Right atrium auricular region (tissue), 2 donors: ENCODE results near the gene VEGFB. TPM values are rescaled to one million over a fixed set of nuclear protein-coding genes. Genes with fewer than 3 reads are reported as not detected.

Source experiments
- DNase-seq: peaks from one replicate; pipeline ENCODE4 v3.0.0-alpha.2; 2019; ENCODE audit warnings: low spot score
- H3K27ac ChIP-seq, 2 donors: fragments of 200-600 bp; sonication (generic); 1 replicate in 1 of 2; 2 replicates in 1 of 2; pipeline ENCODE4 v1.5.1; 2016 to 2019
- H3K27me3 ChIP-seq, 2 donors: fragments of 200-600 bp; sonication (generic); one replicate each; pipeline versions ENCODE4 v1.5.1 to v1.6.0; 2017 to 2019
- H3K36me3 ChIP-seq: fragments of 200-600 bp; sonication (generic); one replicate; pipeline ENCODE4 v1.5.1; 2016
- H3K4me1 ChIP-seq, 2 donors: fragments of 200-600 bp; sonication (generic); one replicate each; pipeline versions ENCODE4 v1.5.1 to v1.6.0; 2017 to 2019
- H3K4me3 ChIP-seq, 2 donors: fragments of 200-600 bp; sonication (generic); 1 replicate in 1 of 2; 2 replicates in 1 of 2; pipeline ENCODE4 v1.5.1; 2017 to 2019; ENCODE audit warnings: mild to moderate bottlenecking in 1 of 2, moderate library complexity in 1 of 2
- H3K9me3 ChIP-seq, 2 donors: fragments of 200-600 bp; sonication (generic); one replicate each; pipeline ENCODE4 v1.5.1; 2019
- total RNA-seq, 2 donors: library from RNA; depleted of rRNA; stranded (reverse); fragments of >200 nt; gene quantifications; one replicate each; pipeline ENCODE4 v1.1.0, GENCODE V29; 2016
- TF ChIP-seq, protein P1 (sequence below), 2 donors: fragments of 200-600 bp; sonication (generic); IDR thresholded peaks; one replicate each; pipeline ENCODE4 v1.5.1; 2019; ENCODE audit warnings: antibody characterized with exemption in 2 of 2

Gene VEGFB
- total RNA-seq, 2 donors from 2014 or later = 153 to 201 TPM

DNA sequence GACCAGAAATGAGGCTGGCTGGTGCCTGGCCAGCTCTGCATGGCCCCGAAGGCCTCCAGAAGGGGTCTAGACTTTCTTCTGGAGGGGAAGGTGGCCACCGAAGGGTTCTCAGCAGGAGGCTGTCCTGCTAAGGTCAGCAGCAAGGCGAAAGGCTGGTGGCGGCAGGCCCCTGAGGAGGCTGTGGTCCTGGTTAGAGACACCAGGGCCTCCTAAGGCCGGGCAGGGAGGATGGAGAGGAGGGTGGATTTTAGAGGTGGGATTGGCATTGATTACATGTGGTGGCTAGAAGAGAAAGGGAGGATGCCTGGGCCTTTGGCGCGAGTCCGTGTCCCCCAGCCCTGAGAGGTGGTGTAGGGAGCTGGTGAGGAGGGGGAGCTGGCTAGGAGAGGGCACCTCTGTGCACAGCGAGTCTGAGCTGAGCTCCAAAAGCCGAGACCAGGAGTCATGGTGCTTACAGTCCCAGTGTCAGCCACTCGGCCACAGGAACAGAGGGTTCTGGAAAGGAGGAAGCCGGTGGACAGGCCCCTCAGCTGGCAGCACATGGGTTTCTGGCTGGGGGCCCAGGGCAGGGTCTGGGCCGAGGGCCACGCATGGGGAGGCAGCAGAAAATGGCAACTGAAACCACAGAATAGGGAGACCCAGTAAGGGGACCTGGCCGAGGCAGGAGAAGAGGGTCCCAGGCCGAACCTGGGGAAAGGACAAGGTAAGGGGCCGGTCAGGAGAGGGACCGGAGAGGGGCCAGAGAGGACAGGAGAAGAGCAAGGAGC lies 25.4 kb upstream of the VEGFB start:
- Histone ChIP-seq H3K36me3 (peaks cover 20% of the 10 kb centered on the region), H3K27ac (peak overlapping the region; percentile 84 to 92), H3K4me3 (no peak overlapping the region), H3K4me1 (peaks cover 0 to 38% of the 10 kb centered on the region in 2 donors), H3K27me3 (no peaks in the 10 kb centered on the region), H3K9me3 (no peaks in the 10 kb centered on the region)
- TF ChIP-seq, protein P1, sequence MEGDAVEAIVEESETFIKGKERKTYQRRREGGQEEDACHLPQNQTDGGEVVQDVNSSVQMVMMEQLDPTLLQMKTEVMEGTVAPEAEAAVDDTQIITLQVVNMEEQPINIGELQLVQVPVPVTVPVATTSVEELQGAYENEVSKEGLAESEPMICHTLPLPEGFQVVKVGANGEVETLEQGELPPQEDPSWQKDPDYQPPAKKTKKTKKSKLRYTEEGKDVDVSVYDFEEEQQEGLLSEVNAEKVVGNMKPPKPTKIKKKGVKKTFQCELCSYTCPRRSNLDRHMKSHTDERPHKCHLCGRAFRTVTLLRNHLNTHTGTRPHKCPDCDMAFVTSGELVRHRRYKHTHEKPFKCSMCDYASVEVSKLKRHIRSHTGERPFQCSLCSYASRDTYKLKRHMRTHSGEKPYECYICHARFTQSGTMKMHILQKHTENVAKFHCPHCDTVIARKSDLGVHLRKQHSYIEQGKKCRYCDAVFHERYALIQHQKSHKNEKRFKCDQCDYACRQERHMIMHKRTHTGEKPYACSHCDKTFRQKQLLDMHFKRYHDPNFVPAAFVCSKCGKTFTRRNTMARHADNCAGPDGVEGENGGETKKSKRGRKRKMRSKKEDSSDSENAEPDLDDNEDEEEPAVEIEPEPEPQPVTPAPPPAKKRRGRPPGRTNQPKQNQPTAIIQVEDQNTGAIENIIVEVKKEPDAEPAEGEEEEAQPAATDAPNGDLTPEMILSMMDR (IDR thresholded peaks at IDR 0.05) = no peak
- DNase-seq = no peak

DNA sequence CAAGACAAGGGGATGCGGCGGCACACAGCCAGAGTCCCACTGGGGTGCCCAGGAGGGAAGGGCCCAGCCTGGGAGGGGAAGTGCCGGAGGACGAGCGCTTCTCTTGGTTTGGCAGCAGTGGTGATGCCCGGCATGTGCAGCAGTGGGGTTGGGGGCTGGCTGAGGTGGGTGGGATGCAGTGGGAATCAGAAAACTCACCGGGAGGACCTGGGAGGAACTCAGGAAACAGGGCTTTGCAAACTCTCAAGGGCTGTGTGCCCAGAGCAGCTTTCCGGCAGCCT lies 24.9 kb upstream of the VEGFB start:
- H3K27ac ChIP-seq = no peak overlapping the region
- no peaks in the 10 kb centered on the region for H3K9me3 ChIP-seq
- H3K4me1 ChIP-seq = peaks cover 0 to 33% of the 10 kb centered on the region in 2 donors
- no peak for DNase-seq
- no peak overlapping the region for H3K4me3 ChIP-seq
- H3K27me3 ChIP-seq = no peaks in the 10 kb centered on the region
- TF ChIP-seq, protein P1 (IDR thresholded peaks at IDR 0.05) = no peak
- H3K36me3 ChIP-seq = peaks cover 16% of the 10 kb centered on the region

DNA sequence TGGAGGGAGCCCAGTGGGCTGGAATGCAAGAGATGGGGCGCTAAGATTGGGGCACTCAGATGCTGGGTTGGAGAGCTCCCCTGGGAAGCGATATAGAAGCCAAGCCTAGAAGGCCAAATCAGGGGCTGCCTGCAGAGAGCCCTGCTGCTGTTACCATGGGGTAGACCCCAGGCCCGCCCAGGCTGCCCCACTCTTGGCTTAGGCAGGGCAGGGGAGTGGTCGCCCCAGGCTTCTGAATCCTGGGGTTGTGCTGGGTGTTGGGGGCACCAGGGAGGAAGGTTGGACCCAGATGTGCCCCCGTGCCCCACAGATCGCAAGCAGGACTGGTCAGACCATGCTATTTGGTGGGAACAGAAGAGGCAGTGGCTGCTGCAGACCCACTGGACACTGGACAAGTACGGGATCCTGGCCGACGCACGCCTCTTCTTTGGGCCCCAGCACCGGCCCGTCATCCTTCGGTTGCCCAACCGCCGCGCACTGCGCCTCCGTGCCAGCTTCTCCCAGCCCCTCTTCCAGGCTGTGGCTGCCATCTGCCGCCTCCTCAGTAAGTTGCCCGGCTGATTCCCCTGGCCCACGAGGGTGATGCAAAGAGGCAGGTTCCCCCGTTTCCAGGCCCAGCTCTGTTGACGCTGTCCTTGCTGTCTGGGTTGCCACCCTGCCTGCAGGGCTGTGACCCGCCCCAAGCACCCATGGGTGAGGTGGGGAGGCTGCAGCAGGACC lies 23.9 kb upstream of the VEGFB start:
- Histone ChIP-seq H3K36me3 (peaks cover 16% of the 10 kb centered on the region), H3K4me1 (peaks cover 0 to 26% of the 10 kb centered on the region in 2 donors), H3K4me3 (no peak overlapping the region), H3K27me3 (no peaks in the 10 kb centered on the region), H3K27ac (no peak overlapping the region), H3K9me3 (no peaks in the 10 kb centered on the region)
- TF ChIP-seq, protein P1 (IDR thresholded peaks at IDR 0.05) = no peak
- no peak for DNase-seq

DNA sequence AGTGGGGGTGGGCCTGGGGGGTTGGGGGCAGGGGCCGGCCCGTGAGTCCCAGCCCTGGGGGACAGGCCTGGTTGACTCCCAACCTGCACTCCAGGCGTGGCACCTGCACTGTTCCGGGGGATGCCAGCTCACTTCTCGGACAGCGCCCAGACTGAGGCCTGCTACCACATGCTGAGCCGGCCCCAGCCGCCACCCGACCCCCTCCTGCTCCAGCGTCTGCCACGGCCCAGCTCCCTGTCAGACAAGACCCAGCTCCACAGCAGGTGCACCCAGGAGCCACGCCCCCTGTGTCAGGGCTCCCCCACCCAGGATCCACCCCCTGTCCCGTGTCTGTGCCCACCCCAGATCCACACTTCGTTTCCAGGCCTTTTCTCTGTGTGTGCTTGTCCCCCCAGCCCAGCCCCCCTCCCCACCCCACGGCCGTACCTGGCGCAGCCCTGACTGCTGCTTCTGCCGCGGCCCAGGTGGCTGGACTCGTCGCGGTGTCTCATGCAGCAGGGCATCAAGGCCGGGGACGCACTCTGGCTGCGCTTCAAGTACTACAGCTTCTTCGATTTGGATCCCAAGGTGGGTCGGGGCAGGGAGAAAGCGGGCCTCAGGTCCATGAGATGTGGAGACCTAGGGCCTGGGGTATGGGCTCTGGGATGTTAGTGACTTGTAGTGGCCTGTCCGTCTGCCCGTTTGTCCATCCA lies 23.1 kb upstream of the VEGFB start:
- Histone ChIP-seq H3K9me3 (no peaks in the 10 kb centered on the region), H3K27ac (no peak overlapping the region), H3K27me3 (no peaks in the 10 kb centered on the region), H3K36me3 (peaks cover 14% of the 10 kb centered on the region), H3K4me1 (peaks cover 0 to 22% of the 10 kb centered on the region in 2 donors), H3K4me3 (no peak overlapping the region)
- TF ChIP-seq, protein P1 (IDR thresholded peaks at IDR 0.05) = no peak
- DNase-seq = no peak

DNA sequence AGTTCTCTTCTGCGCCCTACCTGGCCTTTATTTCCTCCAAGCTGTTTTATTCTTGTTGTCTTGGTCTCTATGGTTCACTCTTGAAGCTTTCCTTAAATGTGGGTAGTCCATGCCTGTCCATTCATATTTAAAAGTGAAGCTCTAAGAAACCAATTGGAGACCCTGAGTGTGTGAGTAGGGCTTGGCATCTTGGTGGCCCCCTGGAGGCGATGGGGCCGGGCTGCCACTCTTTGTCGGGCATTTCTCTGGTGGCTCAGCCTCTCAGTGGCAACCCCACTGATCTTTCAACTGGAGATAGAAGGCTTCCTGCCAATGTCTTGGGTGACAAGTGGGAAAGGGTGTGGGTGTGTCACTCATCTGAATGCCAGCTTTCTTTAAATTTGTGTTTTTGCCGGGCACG lies 17.5 kb upstream of the VEGFB start:
- H3K4me1 ChIP-seq = no peaks in the 10 kb centered on the region
- no peak overlapping the region for H3K27ac ChIP-seq
- no peak overlapping the region for H3K4me3 ChIP-seq
- DNase-seq = no peak
- H3K27me3 ChIP-seq = no peaks in the 10 kb centered on the region
- H3K36me3 ChIP-seq = peaks cover 16% of the 10 kb centered on the region
- TF ChIP-seq, protein P1 (IDR thresholded peaks at IDR 0.05) = no peak
- no peaks in the 10 kb centered on the region for H3K9me3 ChIP-seq
